ENCODE data around the gene LARP1. TPM values are rescaled to one million over a fixed set of nuclear protein-coding genes. Genes with fewer than 3 reads are reported as not detected.

LARP1 gene
- total RNA-seq, 1 donor from 2014 or later: 231 TPM

DNA sequence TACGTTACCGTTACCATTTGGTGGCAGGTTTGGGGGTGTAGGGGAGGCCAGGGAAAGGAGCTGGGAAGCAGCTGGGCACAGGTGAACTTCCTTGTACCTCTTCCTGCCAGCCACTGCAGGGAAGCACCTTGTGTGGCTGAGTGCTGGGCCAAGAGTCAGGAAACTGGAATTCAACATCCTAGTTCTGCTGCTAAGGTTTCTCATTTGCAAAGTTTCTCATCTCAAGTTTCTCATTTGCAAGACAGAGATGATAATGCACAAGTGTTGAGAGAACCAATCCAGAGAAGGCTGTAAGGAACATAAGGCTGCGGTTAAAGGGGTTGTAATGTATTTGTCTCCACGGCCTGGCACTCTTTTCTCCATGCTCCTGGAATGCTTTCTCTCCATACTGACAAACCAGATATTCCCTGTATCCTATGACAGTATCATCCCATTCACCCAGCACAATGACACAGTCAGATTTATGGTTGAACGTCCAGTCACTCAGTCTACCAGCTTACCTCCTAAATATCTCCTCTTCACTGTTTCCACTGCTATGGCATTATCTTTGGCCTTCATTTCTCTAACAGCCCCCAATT lies 33.6 kb upstream of the LARP1 start:
- ATAC-seq (ENCODE audit: low read depth) (no peak), DNase-seq (no peak)
- intact Hi-C loops (cut with micrococcal nuclease): no loop called here
- Mint-ChIP-seq H3K27me3 (no peaks in the 10 kb centered on the region), H3K9me3 (no peaks in the 10 kb centered on the region), H3K27ac (no peak overlapping the region), H3K36me3 (ENCODE audit: low read depth) (no peaks in the 10 kb centered on the region), H3K4me1 (no peaks in the 10 kb centered on the region), H3K4me3 (no peak overlapping the region)
- ChIA-PET CTCF (no interaction called here), POLR2A (no interaction called here)
- TF ChIP-seq, protein P1, sequence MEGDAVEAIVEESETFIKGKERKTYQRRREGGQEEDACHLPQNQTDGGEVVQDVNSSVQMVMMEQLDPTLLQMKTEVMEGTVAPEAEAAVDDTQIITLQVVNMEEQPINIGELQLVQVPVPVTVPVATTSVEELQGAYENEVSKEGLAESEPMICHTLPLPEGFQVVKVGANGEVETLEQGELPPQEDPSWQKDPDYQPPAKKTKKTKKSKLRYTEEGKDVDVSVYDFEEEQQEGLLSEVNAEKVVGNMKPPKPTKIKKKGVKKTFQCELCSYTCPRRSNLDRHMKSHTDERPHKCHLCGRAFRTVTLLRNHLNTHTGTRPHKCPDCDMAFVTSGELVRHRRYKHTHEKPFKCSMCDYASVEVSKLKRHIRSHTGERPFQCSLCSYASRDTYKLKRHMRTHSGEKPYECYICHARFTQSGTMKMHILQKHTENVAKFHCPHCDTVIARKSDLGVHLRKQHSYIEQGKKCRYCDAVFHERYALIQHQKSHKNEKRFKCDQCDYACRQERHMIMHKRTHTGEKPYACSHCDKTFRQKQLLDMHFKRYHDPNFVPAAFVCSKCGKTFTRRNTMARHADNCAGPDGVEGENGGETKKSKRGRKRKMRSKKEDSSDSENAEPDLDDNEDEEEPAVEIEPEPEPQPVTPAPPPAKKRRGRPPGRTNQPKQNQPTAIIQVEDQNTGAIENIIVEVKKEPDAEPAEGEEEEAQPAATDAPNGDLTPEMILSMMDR (IDR thresholded peaks at IDR 0.05): no peak

DNA sequence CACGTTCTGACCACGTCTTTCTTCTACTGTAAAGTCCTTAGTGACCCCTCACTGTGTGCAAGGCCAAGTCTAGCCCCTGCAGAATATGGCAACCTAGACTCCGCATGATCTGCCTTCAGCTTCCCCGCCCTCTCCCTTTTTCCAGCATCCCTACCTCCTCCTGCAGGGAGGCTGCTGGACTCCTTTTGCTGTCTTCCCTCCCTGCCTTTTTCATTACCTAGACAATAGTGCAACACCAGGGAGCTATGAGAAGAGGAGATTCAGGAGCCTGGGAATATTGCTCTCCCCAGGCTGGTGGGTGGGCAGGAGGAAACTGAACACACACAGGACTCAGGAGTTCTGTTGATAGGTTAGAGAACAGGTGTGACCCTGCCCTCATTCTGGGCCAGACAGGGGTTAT lies 33.1 kb upstream of the LARP1 start:
- intact Hi-C loops (cut with micrococcal nuclease): no loop called here
- Mint-ChIP-seq H3K4me1 (no peaks in the 10 kb centered on the region), H3K4me3 (no peak overlapping the region), H3K9me3 (no peaks in the 10 kb centered on the region), H3K27me3 (no peaks in the 10 kb centered on the region), H3K27ac (no peak overlapping the region), H3K36me3 (ENCODE audit: low read depth) (no peaks in the 10 kb centered on the region)
- POLR2A ChIA-PET: no interaction called here
- CTCF ChIA-PET: no interaction called here
- DNase-seq (no peak), ATAC-seq (ENCODE audit: low read depth) (no peak)
- TF ChIP-seq, protein P1 (IDR thresholded peaks at IDR 0.05): no peak

DNA sequence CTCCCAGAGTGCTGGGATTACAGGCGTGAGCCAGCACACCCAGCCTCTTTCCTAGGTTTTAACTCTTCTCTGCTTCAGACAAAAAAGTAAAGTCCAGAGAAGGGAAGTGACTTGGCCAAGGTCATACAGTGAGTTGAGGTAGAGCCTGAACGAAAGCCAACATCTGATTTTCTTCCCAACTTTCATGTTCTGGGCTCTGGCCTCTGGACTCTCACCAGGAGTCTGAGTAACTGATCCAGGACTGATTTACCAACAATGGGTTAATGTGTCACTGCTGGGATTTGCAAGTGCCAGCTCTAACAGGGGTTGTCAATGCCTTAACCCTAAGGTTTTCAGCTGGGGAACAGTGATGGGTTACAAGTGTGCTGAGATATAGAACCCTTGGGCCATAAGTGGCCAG lies 32.2 kb upstream of the LARP1 start:
- Mint-ChIP-seq H3K27ac (no peak overlapping the region), H3K4me1 (no peaks in the 10 kb centered on the region), H3K27me3 (no peaks in the 10 kb centered on the region), H3K36me3 (ENCODE audit: low read depth) (no peaks in the 10 kb centered on the region), H3K4me3 (no peak overlapping the region), H3K9me3 (no peaks in the 10 kb centered on the region)
- ATAC-seq (ENCODE audit: low read depth): no peak
- intact Hi-C loops (cut with micrococcal nuclease): no loop called here
- POLR2A ChIA-PET: no interaction called here
- no peak for DNase-seq
- CTCF ChIA-PET: no interaction called here
- TF ChIP-seq, protein P1 (IDR thresholded peaks at IDR 0.05): no peak

DNA sequence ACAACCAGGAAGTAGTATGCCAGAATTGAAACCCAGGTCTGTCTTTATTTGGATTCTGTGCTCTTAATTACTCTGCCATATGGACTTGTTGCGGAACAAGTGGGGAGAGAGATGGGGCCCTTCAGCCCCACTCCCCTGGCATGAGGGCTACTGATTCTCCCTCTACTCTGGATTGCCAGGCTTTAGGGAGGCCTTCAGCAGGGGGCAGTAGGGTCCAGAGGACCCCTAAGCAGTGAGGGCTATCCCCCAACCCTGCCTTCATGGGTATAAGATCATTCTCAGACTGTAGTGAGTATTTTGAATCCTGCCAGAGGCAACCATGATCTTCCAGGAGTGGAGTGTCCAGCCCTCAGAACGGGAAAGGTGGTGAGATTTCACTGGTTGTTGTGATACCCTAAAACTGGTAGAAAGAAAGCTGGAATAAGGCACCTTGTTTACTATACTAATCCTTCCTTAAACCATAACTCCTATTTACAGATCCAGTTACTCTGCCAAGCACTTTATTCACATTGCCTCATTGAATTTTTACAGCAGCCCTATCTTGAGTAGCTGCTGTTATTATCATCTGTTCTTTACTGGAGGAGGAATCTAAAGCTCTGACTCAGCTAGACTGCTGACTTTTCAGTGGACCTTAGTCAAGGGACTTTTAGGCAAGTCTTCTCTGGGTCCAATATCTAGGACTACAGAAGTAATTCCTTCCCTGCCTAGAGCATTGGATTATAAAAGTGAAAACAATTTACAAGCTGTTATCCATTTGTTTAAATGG lies 31.3 kb upstream of the LARP1 start:
- ChIA-PET CTCF (no interaction called here), POLR2A (no interaction called here)
- TF ChIP-seq, protein P1 (IDR thresholded peaks at IDR 0.05): no peak
- H3K9me3 Mint-ChIP-seq: no peaks in the 10 kb centered on the region
- no peak overlapping the region for H3K27ac Mint-ChIP-seq
- H3K4me1 Mint-ChIP-seq: no peaks in the 10 kb centered on the region
- H3K36me3 Mint-ChIP-seq (ENCODE audit: low read depth): no peaks in the 10 kb centered on the region
- H3K27me3 Mint-ChIP-seq: no peaks in the 10 kb centered on the region
- no peak for ATAC-seq (ENCODE audit: low read depth)
- intact Hi-C loops (cut with micrococcal nuclease): no loop called here
- H3K4me3 Mint-ChIP-seq: no peak overlapping the region
- DNase-seq: no peak

DNA sequence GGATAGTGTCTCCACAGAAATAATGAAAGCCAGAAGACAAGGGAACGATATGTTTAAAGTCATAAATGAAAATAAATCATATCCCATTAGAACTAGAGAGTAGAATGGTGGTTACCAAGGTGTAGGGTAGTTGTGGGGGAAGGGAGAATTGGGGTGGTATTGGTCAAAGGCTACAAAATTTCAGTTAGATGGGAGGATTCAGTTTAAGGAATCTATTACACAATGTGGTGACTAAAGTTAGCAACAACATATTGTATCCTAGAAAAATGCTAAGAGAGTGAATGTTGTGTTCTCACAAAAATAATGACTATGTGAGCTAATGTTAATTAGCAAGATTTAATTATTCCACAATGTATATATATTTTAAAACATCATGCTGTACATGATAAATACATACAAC lies 27.8 kb upstream of the LARP1 start:
- no peaks in the 10 kb centered on the region for H3K36me3 Mint-ChIP-seq (ENCODE audit: low read depth)
- no peaks in the 10 kb centered on the region for H3K27me3 Mint-ChIP-seq
- no peak overlapping the region for H3K27ac Mint-ChIP-seq
- ChIA-PET CTCF (no interaction called here), POLR2A (no interaction called here)
- TF ChIP-seq, protein P1 (IDR thresholded peaks at IDR 0.05): no peak
- intact Hi-C loops (cut with micrococcal nuclease): no loop called here
- no peaks in the 10 kb centered on the region for H3K4me1 Mint-ChIP-seq
- DNase-seq: no peak
- no peak overlapping the region for H3K4me3 Mint-ChIP-seq
- no peaks in the 10 kb centered on the region for H3K9me3 Mint-ChIP-seq
- no peak for ATAC-seq (ENCODE audit: low read depth)
